A549 (cell line): ENCODE results near the gene AFF1. TPM values are rescaled to one million over a fixed set of nuclear protein-coding genes. Genes with fewer than 3 reads are reported as not detected.

Experiments used
- ATAC-seq, 2 experiments: fragments of 200-7000 bp in 1 of 2; fragments of >200 bp in 1 of 2; cut with Nextera tagmentation in 1 of 2; cut with Tn5 transposase in 1 of 2; 3 replicates each; pipeline versions ENCODE4 v1.8.0 to v1.9.1; 2018 to 2020; ENCODE audit warnings: mild to moderate bottlenecking in 1 of 2, moderate library complexity in 1 of 2
- CTCF ChIA-PET: fragments of 300-600 bp; sonication (Branson Sonifier 250); formaldehyde crosslinking; extraction: SDS; loops from one replicate; lab custom pipeline; 2021; ENCODE audit warnings: antibody characterized with exemption, inconsistent platforms; lab: Yijun Ruan, JAX
- POLR2A ChIA-PET: fragments of 350-600 bp; formaldehyde crosslinking; extraction: SDS; loops from one replicate; lab custom pipeline; 2021; ENCODE audit warnings: antibody characterized with exemption, inconsistent platforms; lab: Yijun Ruan, JAX
- DNase-seq, 2 experiments: peaks; one replicate each; pipeline versions ENCODE4 v3.0.0 to v3.0.0-alpha.2; 2011 to 2016; ENCODE audit warnings: low read depth in 1 of 2, low spot score in 1 of 2
- FAIRE-seq: peaks from 2 replicates; lab custom pipeline; 2011; peaks lifted over from hg19 to GRCh38; lab: Jason Lieb, UNC
- H3K27ac ChIP-seq, 2 experiments: fragments of >200 bp; sonication (Bioruptor Twin); formaldehyde crosslinking; 3 replicates each; pipeline ENCODE4 v1.5.1; 2016 to 2017
- H3K4me1 ChIP-seq: fragments of >200 bp; sonication (Bioruptor Twin); formaldehyde crosslinking; 3 replicates; pipeline ENCODE4 v1.6.1; 2016
- H3K4me2 ChIP-seq: fragments of >200 bp; sonication (Bioruptor Twin); formaldehyde crosslinking; 3 replicates; pipeline ENCODE4 v1.6.1; 2016
- H3K4me3 ChIP-seq: fragments of >200 bp; sonication (Bioruptor Twin); formaldehyde crosslinking; 3 replicates; pipeline ENCODE4 v1.5.1; 2016
- H3K9me3 ChIP-seq: fragments of >200 bp; sonication (Bioruptor Twin); formaldehyde crosslinking; 3 replicates; pipeline ENCODE4 v1.6.1; 2016
- BCL3 ChIP-seq: fragments of >200 bp; sonication (Bioruptor Twin); formaldehyde crosslinking; IDR thresholded peaks from 3 replicates; pipeline ENCODE4 v1.6.1; 2016
- BHLHE40 ChIP-seq: IDR thresholded peaks from 2 replicates; pipeline ENCODE4 v1.6.1; 2012; ENCODE audit warnings: low read depth, low read length, inconsistent platforms
- CBX2 ChIP-seq: fragments of 200-600 bp; sonication (generic); IDR thresholded peaks from 2 replicates; pipeline ENCODE4 v1.6.1; 2016; ENCODE audit warnings: low read depth, mild to moderate bottlenecking, borderline replicate concordance
- CBX8 ChIP-seq: fragments of 200-600 bp; sonication (generic); IDR thresholded peaks from 2 replicates; pipeline ENCODE4 v1.6.1; 2016
- CEBPB ChIP-seq, 2 experiments: fragments of >200 bp in 1 of 2; sonication (Bioruptor Twin) in 1 of 2; formaldehyde crosslinking in 1 of 2; IDR thresholded peaks; 2 replicates each; pipeline ENCODE4 v1.6.1; 2012 to 2016
- CHD2 ChIP-seq: fragments of 150-350 bp; IDR thresholded peaks from 2 replicates; pipeline ENCODE4 v1.6.1; 2014; ENCODE audit warnings: low read length; ENCODE audit not compliant: partially characterized antibody
- ELK1 ChIP-seq: fragments of 150-350 bp; IDR thresholded peaks from 2 replicates; pipeline ENCODE4 v1.6.1; 2014; ENCODE audit warnings: low read depth, mild to moderate bottlenecking, low read length
- ESRRA ChIP-seq: fragments of 150-350 bp; IDR thresholded peaks from 2 replicates; pipeline ENCODE4 v1.6.1; 2014; ENCODE audit warnings: mild to moderate bottlenecking, low read length, borderline replicate concordance
- FOSB ChIP-seq: fragments of 250-450 bp; sonication (Bioruptor Pico); IDR thresholded peaks from 2 replicates; pipeline ENCODE4 v1.5.0; 2020; ENCODE audit warnings: mild to moderate bottlenecking, moderate library complexity
- FOSL2 ChIP-seq, 2 experiments: fragments of 450-650 bp in 1 of 2; fragments of >200 bp in 1 of 2; sonication (Bioruptor Twin) in 1 of 2; formaldehyde crosslinking; IDR thresholded peaks; 2 replicates each; pipeline versions ENCODE4 v1.5.0 to v1.6.1; 2016 to 2020; ENCODE audit warnings: mild to moderate bottlenecking in 1 of 2, moderate library complexity in 1 of 2
- FOXS1 ChIP-seq: fragments of 250-450 bp; sonication (Bioruptor Pico); IDR thresholded peaks from 2 replicates; pipeline ENCODE4 v1.5.0; 2020; ENCODE audit warnings: mild to moderate bottlenecking, moderate library complexity
- GATA3 ChIP-seq: IDR thresholded peaks from 2 replicates; pipeline ENCODE4 v1.6.1; 2012; ENCODE audit warnings: borderline replicate concordance
- HDAC2 ChIP-seq: fragments of 200-600 bp; sonication (generic); IDR thresholded peaks from 2 replicates; pipeline ENCODE4 v1.6.1; 2016
- HEYL ChIP-seq: fragments of 250-450 bp; sonication (Bioruptor Pico); IDR thresholded peaks from 2 replicates; pipeline ENCODE4 v1.8.0; 2021; ENCODE audit warnings: mild to moderate bottlenecking, moderate library complexity
- HOXA7 ChIP-seq: fragments of 250-450 bp; sonication (Bioruptor Pico); IDR thresholded peaks from 2 replicates; pipeline ENCODE4 v1.5.0; 2020; ENCODE audit warnings: mild to moderate bottlenecking, moderate library complexity
- HOXB13 ChIP-seq: fragments of 250-450 bp; sonication (Bioruptor Pico); IDR thresholded peaks from 2 replicates; pipeline ENCODE4 v1.5.0; 2020; ENCODE audit warnings: low read depth, mild to moderate bottlenecking, moderate library complexity
- MAX ChIP-seq: IDR thresholded peaks from 2 replicates; pipeline ENCODE4 v1.6.1; 2012
- RAD21 ChIP-seq, 2 experiments: fragments of >200 bp in 1 of 2; sonication (Bioruptor Twin) in 1 of 2; formaldehyde crosslinking in 1 of 2; IDR thresholded peaks in 1 of 2; conservative IDR thresholded peaks in 1 of 2; 2 replicates in 1 of 2; 3 replicates in 1 of 2; pipeline ENCODE4 v1.6.1; 2012 to 2018; ENCODE audit warnings: inconsistent platforms in 1 of 2
- RARB ChIP-seq: fragments of 250-450 bp; sonication (Bioruptor Pico); IDR thresholded peaks from 2 replicates; pipeline ENCODE4 v1.8.0; 2021; ENCODE audit warnings: mild to moderate bottlenecking, moderate library complexity
- REST ChIP-seq: fragments of 200-600 bp; sonication (generic); IDR thresholded peaks from 2 replicates; pipeline ENCODE4 v1.6.1; 2016; ENCODE audit warnings: antibody characterized with exemption, mild to moderate bottlenecking, moderate library complexity
- TP53 ChIP-seq: fragments of 250-450 bp; sonication (Bioruptor Pico); IDR thresholded peaks from 2 replicates; pipeline ENCODE4 v1.5.0; 2021; ENCODE audit warnings: mild to moderate bottlenecking, moderate library complexity
- USF2 ChIP-seq: fragments of 450-650 bp; IDR thresholded peaks from 2 replicates; pipeline ENCODE4 v1.6.1; 2014; ENCODE audit warnings: antibody characterized with exemption
- ZC3H11A ChIP-seq: fragments of 450-650 bp; IDR thresholded peaks from 2 replicates; pipeline ENCODE4 v1.6.1; 2014; ENCODE audit warnings: antibody characterized with exemption, mild to moderate bottlenecking
- ZNF302 ChIP-seq: fragments of 250-450 bp; sonication (Bioruptor Pico); IDR thresholded peaks from 2 replicates; pipeline ENCODE4 v1.9.0; 2021; ENCODE audit warnings: inconsistent platforms, mild to moderate bottlenecking, moderate library complexity
- ZSCAN20 ChIP-seq: fragments of 250-450 bp; sonication (Bioruptor Pico); IDR thresholded peaks from 2 replicates; pipeline ENCODE4 v1.8.0; 2022; ENCODE audit warnings: mild to moderate bottlenecking, moderate library complexity
- WGBS: methylation state at CpG from one replicate; pipeline ENCODE4 v1.1.6; 2017; ENCODE audit errors: missing lambda C conversion rate; 5-methylcytosine and 5-hydroxymethylcytosine counted together
- polyA plus RNA-seq, 4 experiments: library from polyadenylated mRNA; depleted of rRNA in 3 of 4; stranded (reverse); fragments of >200 nt; fragmentation: RNase III in 1 of 4; extraction: RNeasy Plus Mini Kit Qiagen cat#74134 plus additional on column Dnase treatment in 1 of 4; gene quantifications; 2 replicates in 3 of 4; 3 replicates in 1 of 4; pipeline ENCODE4 v1.2.3, GENCODE V29; 2011 to 2017

The AFF1 gene
- polyA plus RNA-seq, 2 of the 4 experiments (the other 2 are of a cell fraction), result 13.7 to 15.4 TPM

- DNase-seq, result peak in 1 of 2 experiments; percentile 19
- no peak overlapping the region for H3K4me2 ChIP-seq
- ChIA-PET CTCF (interaction anchor here (1.1 to 5.5 kb wide), 2 partner anchors 15 to 174 kb away, joined by 3 to 58 read pairs; no protein-coding TSS in a partner anchor), POLR2A (no interaction called here)
- TF ChIP-seq RARB (CRISPR knock-in tag) (no peak), CBX8 (no peak), HDAC2 (no peak), USF2 (no peak), FOSL2 (IDR thresholded peaks at IDR 0.05) (no peak), FOSL2 (CRISPR knock-in tag; IDR thresholded peaks at IDR 0.05) (no peak), CEBPB (IDR thresholded peaks at IDR 0.05) (no peak), RAD21 (conservative IDR thresholded peaks at IDR 0.05 in 1 of 2, IDR thresholded peaks at IDR 0.05 in 1 of 2) (no peak), FOXS1 (CRISPR knock-in tag) (no peak), ELK1 (no peak), ZC3H11A (no peak), TP53 (CRISPR knock-in tag) (no peak), MAX (no peak), HOXA7 (CRISPR knock-in tag) (no peak)
- no peaks in the 10 kb centered on the region for H3K9me3 ChIP-seq
- 36% methylated on average over 3 of the region's 3 CpGs for WGBS
- FAIRE-seq, result no peak
- ATAC-seq, result peak; percentile 19 to 36; a peak in 1 of 6 replicates
- no peak overlapping the region for H3K4me3 ChIP-seq
- peaks cover 7% of the 10 kb centered on the region; the same call in 1 of the 3 replicates for H3K4me1 ChIP-seq
- 0 out of 6 replicates have a peak overlapping the region, but pooled peaks of 1 of the 2 experiments have one; percentile 18 for H3K27ac ChIP-seq
Observed at GRCh38 chr4:86918539-86919072, 16.2 kb upstream of the AFF1 start.

- ATAC-seq, result no peak
- FAIRE-seq, result no peak
- Histone ChIP-seq H3K4me1 (peaks cover 16% of the 10 kb centered on the region), H3K9me3 (no peaks in the 10 kb centered on the region), H3K4me3 (no peak overlapping the region), H3K27ac (peak overlapping the region in 1 of 2 experiments; percentile 31; a peak in 1 of 6 replicates), H3K4me2 (no peak overlapping the region)
- WGBS, result 94% methylated on average over 4 of the region's 4 CpGs
- no peak for DNase-seq
- ChIA-PET POLR2A (interaction anchor here (1.3 kb wide), 1 partner anchor 15 kb away, joined by 9 read pairs; the partner anchor contains the start of gene AFF1), CTCF (interaction anchor here (0.6 to 5.5 kb wide), 3 partner anchors 16 to 421 kb away, joined by 3 to 58 read pairs (median 5); no protein-coding TSS in a partner anchor)
- TF ChIP-seq ESRRA (no peak), ELK1 (no peak), HOXB13 (CRISPR knock-in tag) (no peak), ZSCAN20 (CRISPR knock-in tag) (no peak), CHD2 (no peak), CEBPB (IDR thresholded peaks at IDR 0.05) (no peak), HOXA7 (CRISPR knock-in tag) (no peak), GATA3 (no peak), BHLHE40 (no peak), BCL3 (no peak), RAD21 (conservative IDR thresholded peaks at IDR 0.05 in 1 of 2, IDR thresholded peaks at IDR 0.05 in 1 of 2) (no peak), REST (no peak), CBX2 (no peak), FOSL2 (IDR thresholded peaks at IDR 0.05) (no peak), FOSL2 (CRISPR knock-in tag; IDR thresholded peaks at IDR 0.05) (no peak), FOSB (CRISPR knock-in tag) (no peak), ZNF302 (no peak), HEYL (CRISPR knock-in tag) (no peak)
Observed at GRCh38 chr4:86919561-86920223, 15.1 kb upstream of the AFF1 start.
